ENCODE data around the gene CLVS2. TPM values are rescaled to one million over a fixed set of nuclear protein-coding genes. Genes with fewer than 3 reads are reported as not detected.

The CLVS2 gene
- total and polyA plus RNA-seq, 2 experiments from 2014 or later = 0.08 to 0.66 TPM

DNA sequence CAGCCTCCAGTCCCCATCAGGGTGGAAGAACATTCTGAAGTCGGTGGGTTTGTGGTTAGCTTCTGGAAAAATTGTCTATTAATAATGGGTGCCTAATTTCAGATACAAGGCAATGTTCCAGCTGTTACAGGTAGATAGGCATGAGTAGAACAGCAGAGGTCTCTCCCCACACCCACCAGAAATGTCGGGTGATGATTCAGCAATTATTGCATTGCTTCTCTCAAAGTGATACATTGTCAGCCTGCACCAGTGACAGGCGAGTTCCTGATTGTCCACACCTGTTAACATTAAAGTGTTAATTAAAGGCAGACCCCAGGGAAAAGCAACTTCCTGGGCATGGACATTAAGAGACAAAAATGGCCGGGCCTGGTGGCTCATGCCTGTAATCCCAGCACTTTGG lies 18.9 kb upstream of the CLVS2 start (continued):
- no peak for TF ChIP-seq STAT1 (IDR thresholded peaks at IDR 0.05; ENCODE audit: unreplicated experiment)
- TF ChIP-seq, protein P1, sequence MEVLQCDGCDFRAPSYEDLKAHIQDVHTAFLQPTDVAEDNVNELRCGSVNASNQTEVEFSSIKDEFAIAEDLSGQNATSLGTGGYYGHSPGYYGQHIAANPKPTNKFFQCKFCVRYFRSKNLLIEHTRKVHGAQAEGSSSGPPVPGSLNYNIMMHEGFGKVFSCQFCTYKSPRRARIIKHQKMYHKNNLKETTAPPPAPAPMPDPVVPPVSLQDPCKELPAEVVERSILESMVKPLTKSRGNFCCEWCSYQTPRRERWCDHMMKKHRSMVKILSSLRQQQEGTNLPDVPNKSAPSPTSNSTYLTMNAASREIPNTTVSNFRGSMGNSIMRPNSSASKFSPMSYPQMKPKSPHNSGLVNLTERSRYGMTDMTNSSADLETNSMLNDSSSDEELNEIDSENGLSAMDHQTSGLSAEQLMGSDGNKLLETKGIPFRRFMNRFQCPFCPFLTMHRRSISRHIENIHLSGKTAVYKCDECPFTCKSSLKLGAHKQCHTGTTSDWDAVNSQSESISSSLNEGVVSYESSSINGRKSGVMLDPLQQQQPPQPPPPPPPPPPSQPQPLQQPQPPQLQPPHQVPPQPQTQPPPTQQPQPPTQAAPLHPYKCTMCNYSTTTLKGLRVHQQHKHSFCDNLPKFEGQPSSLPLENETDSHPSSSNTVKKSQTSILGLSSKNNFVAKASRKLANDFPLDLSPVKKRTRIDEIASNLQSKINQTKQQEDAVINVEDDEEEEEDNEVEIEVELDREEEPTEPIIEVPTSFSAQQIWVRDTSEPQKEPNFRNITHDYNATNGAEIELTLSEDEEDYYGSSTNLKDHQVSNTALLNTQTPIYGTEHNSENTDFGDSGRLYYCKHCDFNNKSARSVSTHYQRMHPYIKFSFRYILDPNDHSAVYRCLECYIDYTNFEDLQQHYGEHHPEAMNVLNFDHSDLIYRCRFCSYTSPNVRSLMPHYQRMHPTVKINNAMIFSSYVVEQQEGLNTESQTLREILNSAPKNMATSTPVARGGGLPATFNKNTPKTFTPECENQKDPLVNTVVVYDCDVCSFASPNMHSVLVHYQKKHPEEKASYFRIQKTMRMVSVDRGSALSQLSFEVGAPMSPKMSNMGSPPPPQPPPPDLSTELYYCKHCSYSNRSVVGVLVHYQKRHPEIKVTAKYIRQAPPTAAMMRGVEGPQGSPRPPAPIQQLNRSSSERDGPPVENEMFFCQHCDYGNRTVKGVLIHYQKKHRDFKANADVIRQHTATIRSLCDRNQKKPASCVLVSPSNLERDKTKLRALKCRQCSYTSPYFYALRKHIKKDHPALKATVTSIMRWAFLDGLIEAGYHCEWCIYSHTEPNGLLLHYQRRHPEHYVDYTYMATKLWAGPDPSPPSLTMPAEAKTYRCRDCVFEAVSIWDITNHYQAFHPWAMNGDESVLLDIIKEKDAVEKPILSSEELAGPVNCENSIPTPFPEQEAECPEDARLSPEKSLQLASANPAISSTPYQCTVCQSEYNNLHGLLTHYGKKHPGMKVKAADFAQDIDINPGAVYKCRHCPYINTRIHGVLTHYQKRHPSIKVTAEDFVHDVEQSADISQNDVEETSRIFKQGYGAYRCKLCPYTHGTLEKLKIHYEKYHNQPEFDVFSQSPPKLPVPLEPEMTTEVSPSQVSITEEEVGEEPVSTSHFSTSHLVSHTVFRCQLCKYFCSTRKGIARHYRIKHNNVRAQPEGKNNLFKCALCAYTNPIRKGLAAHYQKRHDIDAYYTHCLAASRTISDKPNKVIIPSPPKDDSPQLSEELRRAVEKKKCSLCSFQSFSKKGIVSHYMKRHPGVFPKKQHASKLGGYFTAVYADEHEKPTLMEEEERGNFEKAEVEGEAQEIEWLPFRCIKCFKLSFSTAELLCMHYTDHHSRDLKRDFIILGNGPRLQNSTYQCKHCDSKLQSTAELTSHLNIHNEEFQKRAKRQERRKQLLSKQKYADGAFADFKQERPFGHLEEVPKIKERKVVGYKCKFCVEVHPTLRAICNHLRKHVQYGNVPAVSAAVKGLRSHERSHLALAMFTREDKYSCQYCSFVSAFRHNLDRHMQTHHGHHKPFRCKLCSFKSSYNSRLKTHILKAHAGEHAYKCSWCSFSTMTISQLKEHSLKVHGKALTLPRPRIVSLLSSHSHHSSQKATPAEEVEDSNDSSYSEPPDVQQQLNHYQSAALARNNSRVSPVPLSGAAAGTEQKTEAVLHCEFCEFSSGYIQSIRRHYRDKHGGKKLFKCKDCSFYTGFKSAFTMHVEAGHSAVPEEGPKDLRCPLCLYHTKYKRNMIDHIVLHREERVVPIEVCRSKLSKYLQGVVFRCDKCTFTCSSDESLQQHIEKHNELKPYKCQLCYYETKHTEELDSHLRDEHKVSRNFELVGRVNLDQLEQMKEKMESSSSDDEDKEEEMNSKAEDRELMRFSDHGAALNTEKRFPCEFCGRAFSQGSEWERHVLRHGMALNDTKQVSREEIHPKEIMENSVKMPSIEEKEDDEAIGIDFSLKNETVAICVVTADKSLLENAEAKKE (CRISPR knock-in tag; IDR thresholded peaks at IDR 0.05) = no peak

DNA sequence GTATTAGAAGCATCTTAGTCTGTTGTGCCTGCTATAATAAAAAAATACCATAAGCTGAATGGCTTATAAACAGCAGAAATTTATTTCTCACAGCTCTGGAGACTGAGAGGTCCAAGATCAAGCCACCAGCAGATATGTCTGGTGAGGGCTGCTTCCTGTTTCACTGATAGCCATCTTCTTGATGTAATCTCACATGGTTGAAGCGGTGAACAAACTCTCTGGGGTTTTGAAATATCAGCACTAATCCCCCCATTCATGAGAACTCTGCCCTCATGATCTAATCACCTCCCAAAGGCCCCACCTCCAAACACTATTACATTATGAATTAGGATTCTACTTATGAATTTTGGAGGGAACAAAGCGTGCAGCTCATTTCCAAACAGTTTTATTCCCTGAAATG lies 11.6 kb upstream of the CLVS2 start:
- Mint-ChIP-seq H3K4me3 (no peak overlapping the region), H3K4me1 (no peaks in the 10 kb centered on the region), H3K36me3 (ENCODE audit: low read depth) (no peaks in the 10 kb centered on the region), H3K9me3 (no peaks in the 10 kb centered on the region), H3K27me3 (ENCODE audit: insufficient read depth, low read depth, poor library complexity) (peaks cover 2% of the 10 kb centered on the region), H3K27ac (no peak overlapping the region)
- no peaks in the 10 kb centered on the region for H3K27me3 ChIP-seq (ENCODE audit: insufficient read depth)
- DNase-seq (ENCODE audit: low spot score) (no peak), ATAC-seq (no peak)
- no peak overlapping the region for H2AFZ ChIP-seq
- no peaks in the 10 kb centered on the region for H3K9me2 ChIP-seq (ENCODE audit: insufficient read depth)
- H3K79me2 ChIP-seq (replicated peaks; ENCODE audit: insufficient read depth) = no peaks in the 10 kb centered on the region
- no peaks in the 10 kb centered on the region for H3F3A ChIP-seq (replicated peaks; ENCODE audit: low read depth)
- no peak overlapping the region for H3K4me2 ChIP-seq
- no peak overlapping the region for H3K4me3 ChIP-seq
- H4K20me1 ChIP-seq (replicated peaks; ENCODE audit: insufficient read depth) = no peaks in the 10 kb centered on the region
- no peak overlapping the region for H3K27ac ChIP-seq (ENCODE audit: low read depth)
- no peaks in the 10 kb centered on the region for H3K4me1 ChIP-seq (ENCODE audit: insufficient read depth)
- no peaks in the 10 kb centered on the region for H3K36me3 ChIP-seq (ENCODE audit: insufficient read depth)
- TF ChIP-seq, protein P2, sequence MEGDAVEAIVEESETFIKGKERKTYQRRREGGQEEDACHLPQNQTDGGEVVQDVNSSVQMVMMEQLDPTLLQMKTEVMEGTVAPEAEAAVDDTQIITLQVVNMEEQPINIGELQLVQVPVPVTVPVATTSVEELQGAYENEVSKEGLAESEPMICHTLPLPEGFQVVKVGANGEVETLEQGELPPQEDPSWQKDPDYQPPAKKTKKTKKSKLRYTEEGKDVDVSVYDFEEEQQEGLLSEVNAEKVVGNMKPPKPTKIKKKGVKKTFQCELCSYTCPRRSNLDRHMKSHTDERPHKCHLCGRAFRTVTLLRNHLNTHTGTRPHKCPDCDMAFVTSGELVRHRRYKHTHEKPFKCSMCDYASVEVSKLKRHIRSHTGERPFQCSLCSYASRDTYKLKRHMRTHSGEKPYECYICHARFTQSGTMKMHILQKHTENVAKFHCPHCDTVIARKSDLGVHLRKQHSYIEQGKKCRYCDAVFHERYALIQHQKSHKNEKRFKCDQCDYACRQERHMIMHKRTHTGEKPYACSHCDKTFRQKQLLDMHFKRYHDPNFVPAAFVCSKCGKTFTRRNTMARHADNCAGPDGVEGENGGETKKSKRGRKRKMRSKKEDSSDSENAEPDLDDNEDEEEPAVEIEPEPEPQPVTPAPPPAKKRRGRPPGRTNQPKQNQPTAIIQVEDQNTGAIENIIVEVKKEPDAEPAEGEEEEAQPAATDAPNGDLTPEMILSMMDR (conservative IDR thresholded peaks at IDR 0.05; ENCODE audit: low read depth in 2 of 2) = no peak
- TF ChIP-seq, protein P3, sequence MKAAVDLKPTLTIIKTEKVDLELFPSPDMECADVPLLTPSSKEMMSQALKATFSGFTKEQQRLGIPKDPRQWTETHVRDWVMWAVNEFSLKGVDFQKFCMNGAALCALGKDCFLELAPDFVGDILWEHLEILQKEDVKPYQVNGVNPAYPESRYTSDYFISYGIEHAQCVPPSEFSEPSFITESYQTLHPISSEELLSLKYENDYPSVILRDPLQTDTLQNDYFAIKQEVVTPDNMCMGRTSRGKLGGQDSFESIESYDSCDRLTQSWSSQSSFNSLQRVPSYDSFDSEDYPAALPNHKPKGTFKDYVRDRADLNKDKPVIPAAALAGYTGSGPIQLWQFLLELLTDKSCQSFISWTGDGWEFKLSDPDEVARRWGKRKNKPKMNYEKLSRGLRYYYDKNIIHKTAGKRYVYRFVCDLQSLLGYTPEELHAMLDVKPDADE (IDR thresholded peaks at IDR 0.05) = no peak
- no peak for TF ChIP-seq CREB1 (CRISPR knock-in tag; IDR thresholded peaks at IDR 0.05; ENCODE audit: low read depth)
- TF ChIP-seq, protein P1 (CRISPR knock-in tag; IDR thresholded peaks at IDR 0.05) = no peak
- no peak for TF ChIP-seq ZNF114 (CRISPR knock-in tag; IDR thresholded peaks at IDR 0.05)

Measured in GM23338 (cell line).